ENCODE results near the gene MPPE1.
A peak's percentile ranks its signal among the peaks of the same experiment; 100 is the strongest.
"Not testable (repeated sequence)": the region's sequence is repeated elsewhere in the genome, so short reads cannot be mapped to it uniquely, and the experiment has no call there.

The MPPE1 gene

DNA sequence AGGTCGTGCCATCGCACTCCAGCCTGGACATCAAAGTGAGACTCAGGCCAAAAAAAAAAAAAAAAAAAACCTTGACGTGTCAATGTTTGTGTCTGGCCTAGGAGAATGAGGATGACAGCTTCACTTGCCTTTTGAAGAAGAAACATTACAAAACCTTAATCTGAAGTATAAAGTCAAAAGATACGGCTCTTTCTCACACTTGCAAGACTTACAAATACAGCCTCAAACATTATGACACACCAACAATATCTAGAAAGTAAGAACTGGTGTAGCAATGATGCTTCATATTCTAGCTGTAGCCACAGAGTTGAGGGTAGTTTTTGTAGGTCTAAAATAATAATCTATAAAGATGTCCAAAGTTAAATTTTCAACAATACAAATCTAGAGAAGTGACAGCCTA is 25.5 kb downstream of the MPPE1 start:
- DNase-seq, result no peak

DNA sequence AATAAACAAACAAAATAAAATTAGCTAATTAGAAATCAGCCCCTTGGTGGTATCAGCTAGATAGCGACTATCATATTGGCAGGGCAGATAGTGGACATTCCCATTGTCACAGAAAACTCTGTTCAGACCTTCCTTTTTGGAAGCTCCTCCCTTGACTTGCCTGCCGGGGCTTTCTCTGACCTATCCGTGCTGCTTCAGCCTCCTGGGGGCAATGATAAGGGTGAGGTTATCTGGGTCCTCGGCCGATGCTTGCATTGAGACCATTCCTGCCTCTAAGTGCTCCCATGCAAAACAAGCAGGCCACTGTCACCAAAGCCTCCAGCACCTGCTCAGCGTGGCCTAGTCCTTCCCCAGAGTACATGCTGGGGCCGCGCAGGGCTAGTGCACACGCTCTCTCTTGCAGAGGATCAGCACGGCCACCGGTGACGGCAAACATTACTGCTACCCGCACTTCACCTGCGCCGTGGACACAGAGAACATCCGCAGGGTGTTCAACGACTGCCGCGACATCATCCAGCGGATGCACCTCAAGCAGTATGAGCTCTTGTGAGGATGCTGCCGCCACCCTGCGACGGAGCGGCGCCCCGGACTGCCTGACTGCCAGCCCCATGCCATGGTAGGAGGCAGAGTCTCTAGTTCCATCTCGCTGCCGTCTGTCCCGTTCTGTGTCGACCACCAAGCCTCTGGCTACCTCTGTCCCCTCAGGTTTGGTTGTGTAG is 27.4 kb downstream of the MPPE1 start:
- no peak for DNase-seq

DNA sequence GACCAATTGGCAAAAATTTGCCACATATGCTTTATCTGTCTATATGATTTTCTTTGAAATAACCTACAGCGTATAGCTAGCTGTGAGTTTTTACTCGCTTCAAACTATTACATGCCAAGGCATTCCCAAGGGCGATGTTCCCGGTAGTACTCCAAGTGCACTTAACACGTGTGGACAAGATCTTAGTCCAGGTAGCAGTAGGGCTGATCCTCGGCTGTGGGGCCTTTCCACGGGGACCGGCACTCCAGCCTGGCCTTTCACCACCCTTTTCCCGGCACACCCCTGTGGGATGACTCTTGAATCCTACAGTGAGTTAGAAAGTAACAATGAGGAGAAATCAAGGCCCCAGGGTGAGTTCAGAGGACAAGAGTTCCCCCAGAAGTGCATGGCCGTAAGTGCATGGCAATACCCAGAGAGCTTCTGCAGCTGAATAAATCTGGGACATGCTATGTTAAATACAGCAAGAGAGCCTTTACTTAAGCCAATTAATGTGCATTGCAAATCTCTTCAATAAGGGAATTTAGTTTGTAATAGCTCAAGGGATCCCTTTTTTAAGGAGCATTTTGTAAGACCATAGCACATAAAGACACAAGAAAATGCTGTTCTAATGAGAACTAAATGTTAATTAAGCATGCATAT is 30.5 kb downstream of the MPPE1 start:
- no peak for DNase-seq

DNA sequence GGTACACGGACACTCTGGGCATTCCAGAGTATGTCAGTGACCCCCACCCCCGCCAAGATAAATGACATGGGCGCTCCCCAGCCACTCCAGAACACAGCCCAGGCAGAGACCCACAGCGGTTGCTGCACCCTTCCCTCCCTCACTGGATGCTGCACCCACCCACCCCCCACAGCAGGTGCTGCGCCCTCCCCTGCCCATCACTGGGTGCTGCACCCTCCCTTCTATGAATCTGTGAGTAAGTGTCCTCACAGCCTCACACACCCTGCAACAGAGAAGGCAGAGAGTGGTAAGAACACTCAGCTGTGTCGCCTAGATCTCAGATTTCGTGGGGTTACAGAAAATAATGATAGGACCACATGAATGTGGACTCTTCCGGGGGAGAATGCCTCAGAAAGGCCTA is 33.4 kb downstream of the MPPE1 start:
- no peak for DNase-seq

DNA sequence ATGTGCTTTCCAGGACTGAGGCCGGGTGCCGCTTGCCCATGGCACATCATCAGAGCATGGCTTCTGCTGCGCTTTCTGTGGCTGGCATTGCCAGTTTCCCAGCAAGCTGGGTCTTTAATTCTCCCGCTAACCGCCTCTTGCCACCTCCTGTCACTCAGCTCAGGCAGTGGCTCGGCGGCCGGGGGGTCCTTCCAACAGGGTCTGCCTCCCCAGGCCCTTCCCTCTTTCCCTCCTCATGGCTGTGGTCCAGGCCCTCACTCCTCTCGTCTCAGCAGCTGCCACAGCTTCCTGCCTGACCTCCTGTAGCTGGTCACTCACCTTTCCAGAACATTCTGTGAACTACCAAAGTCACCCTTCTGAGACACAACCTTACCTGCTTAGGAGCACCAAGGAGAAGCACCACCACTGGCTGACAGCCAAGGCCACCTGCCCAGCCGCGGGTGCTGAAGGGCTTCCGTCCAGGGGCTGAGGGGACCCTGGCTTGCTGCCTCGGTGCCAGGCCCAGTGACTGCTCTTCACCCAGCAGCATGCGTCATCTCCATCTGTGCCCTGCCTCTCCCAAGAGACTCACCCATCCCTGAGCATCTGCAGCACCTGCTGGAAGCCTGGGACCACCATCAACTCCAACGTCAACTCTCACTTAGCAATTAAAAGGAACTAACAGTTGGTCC is 34.3 kb downstream of the MPPE1 start:
- no peak for DNase-seq

DNA sequence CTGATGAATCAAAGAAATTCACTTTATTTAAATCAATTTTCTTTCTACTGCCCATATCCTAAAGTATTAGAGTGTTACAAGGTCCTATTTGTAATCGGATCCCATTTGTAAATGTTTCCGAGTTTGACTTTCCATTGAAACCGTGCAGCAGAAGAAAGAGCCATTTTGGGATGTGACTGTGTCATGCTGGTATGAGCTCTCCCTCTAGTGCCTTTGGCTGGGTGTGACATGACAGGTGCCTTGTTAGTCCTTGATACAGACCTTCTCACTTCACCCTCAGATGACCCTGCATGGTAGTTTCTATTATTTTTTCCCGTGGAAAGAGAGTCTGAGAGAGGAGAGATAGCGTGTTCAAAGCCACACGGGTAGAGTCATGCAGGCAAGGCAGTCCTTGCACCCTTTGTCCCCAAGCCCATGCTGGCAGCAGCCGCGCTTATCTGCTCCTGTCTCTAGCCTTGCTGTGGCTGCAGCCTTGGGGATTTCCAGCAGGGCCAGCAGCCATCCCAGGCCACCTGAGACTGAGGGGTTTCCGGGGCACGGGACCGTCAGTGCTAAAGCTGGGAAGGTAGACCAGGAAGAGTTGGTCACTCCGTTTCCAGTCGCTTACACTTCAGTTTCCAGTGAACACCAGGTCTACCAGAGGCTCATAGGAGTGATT is 35.5 kb downstream of the MPPE1 start:
- no peak for DNase-seq

DNA sequence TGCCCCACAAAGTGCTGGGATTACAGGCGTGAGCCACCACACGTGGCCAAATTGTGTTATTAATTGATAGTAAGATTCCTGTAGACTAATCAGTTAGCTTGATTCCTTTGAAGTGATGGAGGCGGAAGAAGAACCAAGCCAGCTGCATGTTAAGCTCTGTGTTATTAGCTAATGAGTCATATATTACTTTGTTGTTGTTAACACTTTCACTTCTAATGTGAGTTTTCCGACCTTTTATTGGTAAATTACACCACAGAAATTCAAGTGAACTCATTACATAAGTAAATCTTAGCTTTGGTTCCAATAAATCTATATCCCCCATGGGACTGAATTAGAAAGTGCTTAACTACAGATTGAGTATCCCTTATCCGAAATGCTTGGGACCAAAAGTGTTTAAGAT is 36.6 kb downstream of the MPPE1 start:
- DNase-seq, result no peak

DNA sequence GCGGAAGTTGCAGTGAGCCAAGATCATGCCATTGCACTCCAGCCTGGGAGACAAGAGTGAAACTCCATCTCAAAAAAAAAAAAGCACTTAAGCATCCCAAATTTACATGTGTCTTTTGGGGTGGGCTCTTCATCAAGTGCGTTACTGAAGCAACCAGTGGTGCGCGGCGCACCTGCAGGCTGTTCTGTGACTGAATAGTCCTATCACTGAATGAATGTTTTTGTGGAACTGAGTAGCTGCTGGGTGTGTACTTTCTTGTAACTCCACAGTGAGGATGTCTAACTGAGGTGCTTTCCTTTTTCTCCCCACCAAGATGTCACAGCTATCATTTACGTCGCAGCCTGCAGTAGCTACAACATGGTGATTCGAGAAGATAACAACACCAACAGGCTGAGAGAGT is 39.9 kb downstream of the MPPE1 start:
- no peak for DNase-seq

DNA sequence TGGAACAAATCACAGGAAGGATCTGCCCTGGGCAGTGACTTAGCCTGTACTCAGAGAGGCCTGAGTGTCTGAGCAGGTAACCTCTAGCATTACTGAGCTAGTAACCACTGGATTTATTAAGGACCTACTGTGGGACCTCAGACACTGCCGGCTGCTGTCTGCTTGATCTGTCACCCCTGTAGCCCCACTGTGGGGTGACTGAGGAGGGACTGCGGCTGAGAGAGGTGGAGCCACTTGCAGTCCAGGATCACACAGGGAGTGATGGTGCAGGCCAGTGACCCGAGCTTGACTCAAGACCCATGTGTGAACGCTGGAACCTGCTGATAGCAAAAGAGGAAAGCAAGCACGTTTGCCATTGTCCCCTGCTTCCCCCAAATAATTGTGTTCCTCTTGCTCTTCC is 41.4 kb downstream of the MPPE1 start:
- no peak for DNase-seq

DNA sequence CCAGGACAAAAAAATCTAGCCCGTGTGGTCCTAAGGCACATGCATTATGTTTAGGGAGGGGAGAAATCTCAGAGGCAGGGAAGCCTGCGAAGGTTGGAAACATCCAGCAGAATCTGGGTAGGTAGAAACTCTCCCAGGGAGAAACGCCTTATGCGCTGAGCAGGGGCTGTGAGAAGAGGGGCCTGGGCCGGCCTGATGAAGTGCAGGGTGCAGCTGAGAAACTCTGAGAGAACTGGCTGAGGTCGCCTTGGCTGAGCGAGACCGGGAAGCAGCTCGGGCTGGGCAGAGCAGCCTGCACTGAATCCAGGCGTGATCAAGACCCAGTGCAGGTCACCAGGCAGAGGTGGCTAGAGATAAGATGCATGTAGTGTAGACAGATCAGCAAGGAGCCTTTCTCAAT is 41.8 kb downstream of the MPPE1 start:
- DNase-seq, result no peak

DNA sequence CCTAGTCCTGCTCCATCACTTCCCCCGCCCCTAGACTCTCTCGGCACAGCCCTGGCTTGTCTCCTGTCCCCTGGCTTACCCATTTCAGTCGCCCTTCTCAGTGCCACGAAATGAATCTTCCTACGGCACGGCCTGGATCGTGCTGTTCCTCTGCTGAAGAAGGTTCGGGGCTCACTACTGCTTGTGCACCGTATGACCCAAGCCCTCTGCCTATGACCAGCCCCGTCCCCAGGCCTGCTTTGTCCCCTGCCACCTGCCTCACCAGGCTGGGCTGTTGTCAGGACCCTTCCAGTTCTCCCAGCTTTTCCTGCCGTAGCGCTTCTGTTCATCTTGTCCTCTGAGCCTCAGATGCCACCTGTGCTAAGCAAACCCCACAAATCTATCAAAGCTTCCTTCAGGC is 43.0 kb downstream of the MPPE1 start:
- DNase-seq, result no peak

DNA sequence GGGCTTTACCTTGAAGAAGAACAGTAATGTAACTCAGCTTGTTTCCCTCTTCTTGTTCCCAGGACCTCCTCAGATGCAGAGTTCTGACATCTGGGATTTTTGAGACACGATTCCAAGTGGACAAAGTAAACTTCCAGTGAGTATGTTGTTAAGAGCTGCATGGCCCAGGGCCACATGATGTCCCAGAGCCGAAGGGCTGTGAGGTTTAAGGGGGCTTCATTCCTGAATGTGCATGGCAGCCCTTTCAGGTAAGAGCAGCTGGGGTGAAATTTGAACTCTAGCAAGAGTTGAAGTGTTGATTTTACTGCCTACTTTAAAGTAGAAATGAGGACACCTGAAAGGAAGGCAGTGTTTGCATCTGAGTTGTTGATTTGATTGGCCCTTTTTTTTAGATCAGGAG is 43.6 kb downstream of the MPPE1 start:
- no peak for DNase-seq

DNA sequence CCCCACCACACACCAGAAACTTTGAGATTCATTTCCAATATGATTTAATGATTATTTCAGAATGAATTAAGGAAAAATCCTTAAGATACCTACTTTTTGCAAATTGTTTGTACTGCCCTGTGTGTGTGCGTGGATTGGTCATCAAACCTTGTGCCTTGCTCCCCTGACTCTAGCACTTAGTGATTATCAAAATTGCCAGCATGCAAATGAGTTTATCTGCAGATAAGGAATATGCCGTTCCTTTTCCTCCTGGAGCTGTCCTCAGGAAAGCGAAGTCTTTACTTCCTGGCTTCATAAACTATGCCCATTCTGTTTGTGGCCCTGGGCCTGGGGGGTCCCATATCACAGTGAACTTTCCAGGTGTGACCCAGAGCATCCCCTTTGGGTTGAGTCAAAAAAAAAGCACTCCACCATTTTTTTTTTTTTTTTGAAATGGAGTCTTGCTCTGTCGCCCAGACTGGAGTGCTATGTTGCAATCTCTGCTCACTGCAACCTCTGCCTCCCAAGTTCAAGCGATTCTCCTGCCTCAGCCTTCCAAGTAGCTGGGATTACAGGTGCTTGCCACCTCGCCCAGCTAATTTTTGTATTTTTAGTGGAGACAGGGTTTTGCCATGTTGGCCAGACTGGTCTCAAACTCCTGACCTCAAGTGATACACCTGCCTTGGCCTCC is 45.5 kb downstream of the MPPE1 start:
- no peak for DNase-seq

DNA sequence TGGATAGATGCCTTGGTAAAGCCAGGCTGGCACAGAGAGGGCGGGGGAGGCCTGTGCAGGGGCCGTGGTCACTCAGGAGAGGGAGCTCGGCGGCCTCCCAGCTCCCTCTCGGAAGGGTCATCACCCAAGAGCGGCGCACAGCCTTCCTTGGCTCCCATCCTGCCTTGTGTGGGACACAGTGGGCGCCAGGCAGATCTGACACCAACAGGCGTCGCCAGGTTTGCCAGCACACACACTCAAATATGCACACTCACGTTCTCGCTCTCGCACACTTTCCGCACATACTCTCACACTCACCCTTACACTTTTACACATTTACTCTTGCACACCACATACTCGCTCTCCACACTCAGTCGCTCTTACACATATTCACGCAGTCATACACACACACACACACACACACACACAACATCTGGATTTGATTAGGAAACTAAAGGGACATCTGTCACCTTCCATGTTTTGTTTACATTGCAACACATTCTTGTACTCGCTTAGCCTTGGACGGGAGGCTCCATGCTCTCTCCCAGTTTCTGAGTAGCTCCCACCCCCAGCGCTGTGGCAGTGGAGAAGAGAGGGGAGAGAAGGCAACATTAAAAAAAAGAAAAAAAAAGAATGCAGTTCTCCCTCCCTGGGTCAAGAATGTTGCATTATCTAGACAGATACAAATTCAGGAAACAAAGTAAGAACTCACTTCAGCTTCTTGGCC is 46.4 kb downstream of the MPPE1 start:
- no peak for DNase-seq

DNA sequence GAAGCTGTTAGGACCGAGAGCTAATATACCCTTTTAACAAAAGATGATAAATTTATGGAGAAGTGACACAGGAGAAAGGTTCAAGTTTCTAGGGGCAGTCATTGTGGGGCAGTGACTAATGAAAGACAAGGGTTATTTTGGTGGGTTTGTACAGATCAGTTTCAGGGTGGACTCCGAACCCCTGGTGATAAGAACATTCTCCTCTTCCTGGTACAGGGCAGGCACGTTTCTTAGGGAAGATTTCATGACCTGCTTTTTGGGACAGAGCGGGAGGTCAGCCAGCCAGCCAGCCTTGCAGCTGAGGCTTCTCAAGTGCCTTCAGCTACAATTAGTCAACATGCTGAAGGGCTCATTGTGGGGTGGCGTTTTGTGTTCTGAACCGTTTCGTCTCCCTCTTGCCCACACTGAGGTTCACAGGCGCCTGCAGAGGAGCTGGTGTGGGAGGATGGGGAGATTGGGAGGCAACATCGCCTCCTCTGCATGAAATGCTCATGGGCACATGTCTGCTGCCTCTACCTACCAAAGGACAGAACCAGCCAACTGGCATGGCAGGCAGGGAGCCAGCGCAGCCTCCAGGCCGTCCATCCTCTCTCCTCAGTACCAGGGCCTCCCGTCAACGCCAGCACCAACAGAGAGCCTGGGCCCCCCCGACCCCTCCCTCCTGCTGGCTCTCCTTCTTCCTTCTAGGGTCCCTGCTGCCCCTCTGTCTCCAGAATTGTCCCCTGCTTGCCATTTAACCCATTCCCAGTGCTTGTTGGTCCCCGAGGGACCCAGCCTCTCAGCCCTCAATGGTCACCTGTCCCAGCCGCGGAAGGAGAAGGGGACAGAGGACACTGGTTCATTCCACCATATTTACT is 47.3 kb downstream of the MPPE1 start:
- DNase-seq, result no peak

DNA sequence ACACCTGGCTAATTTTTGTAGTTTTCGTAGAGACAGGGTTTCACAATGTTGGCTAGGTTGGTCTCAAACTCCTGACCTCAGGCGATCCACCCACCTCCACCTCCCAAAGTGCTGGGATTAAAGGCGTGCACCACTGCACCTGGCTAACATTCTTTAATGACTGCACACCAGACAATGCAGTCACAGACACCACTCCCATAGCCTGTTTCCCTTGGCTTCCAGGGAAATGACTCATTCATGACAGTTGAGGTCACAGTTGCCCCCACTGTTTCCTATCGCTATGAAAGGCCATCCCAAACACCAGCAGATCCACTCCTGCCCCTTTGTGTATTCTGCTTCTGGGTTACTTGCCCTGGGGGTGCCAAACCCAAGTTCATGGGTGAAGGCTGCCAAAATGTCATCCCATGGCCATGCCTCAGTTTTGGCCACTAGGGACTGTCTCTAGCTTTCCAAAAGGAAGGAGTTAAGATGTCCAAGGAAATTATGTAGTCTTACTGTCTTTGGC is 48.2 kb downstream of the MPPE1 start:
- DNase-seq, result no peak

DNA sequence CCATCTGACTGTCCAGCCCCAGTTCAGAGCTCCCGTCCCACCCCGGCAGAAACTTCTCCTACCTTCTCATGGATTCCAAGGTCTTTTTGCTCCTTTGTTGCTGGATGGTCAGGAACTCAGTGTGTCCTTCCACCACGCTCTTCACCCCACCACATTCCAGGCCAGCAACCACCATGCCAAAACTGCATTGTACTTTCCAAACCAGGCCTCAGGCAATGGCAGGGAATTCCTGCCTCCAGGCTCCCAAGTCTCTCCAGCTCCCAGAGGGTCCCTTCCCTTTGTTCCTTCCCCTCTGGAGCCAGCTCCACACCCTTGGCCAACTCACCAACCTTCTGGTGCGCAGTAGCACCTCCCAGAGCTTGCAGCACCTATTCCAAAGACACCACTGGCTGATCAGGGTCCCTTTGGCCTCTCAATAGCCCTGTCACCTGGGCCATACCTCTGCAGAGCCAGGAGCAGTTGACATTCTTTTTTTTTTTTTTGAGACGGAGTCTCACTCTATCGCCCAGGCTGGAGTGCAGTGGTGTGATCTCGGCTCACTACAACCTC is 48.8 kb downstream of the MPPE1 start:
- no peak for DNase-seq

DNA sequence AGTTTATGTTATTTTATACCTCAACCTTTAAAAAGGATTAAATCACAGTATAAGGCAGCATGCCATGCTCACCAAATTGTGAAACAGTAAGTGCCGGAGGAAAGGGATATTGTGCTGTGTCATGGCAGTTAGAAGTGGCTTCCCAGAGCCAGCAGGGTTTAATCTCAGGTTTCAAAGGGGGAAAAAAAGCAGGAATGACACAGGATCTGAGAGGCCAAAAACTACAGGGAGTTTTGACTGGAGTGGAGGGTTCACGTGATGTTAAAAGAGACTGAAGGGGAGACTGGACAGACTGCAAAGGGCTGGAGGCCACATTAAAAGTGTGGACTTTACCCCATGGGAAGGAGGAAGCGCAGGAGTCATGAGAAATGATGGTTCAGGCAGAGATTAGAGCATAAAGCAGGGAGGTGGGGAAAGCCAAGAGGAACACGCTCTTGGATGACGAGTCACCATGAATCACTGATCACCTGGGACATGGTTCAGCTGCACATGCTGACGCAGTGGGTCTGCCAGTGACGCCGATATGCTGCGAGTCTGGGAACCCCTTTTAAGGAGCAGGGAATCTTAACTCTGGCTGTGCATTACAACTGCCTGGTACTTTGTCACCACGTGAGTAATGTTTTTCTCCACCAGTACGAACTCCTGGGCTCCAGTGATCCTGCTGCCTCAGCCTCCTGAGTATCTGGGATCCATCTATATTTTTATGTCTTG is 50.8 kb downstream of the MPPE1 start:
- DNase-seq, result no peak

DNA sequence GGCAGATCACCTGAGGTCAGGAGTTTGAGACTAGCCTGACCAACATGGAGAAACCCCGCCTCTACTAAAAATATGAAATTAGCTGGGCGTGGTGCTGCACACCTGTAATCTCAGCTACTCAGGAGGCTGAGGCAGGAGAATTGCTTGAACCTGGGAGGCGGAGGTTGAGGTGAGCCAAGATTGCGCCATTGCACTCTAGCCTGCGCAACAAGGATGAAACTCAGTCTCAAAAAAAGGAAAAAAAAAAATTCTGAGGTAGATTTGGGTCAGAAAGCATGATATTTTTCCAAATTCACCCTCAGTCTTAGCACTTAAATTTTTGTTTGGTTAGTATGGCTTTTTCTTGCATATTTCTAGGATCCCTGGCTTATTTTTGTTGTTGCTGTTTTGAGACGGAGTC is 53.6 kb downstream of the MPPE1 start:
- not testable (repeated sequence) for DNase-seq

DNA sequence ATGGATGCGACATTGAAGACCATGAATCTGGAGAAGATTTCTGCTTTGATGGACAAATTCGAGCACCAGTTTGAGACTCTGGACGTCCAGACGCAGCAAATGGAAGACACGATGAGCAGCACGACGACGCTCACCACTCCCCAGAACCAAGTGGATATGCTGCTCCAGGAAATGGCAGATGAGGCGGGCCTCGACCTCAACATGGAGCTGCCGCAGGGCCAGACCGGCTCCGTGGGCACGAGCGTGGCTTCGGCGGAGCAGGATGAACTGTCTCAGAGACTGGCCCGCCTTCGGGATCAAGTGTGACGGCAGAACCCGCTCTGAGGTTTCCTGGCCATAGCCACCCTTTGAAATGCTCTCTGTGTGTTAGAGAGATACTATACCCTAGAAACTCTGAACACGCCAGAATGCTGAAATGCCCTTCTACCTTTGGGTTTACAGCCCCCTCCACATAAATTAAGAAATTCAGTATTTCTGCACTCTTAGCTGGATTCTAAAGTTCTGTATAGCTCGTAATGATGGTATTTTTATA is 56.2 kb downstream of the MPPE1 start:
- DNase-seq, result peak; percentile 6 to 33
